GM19351 (cell line): ENCODE data around the gene LEPR.

Experiments used
- ATAC-seq: cut with Tn5 transposase; IDR thresholded peaks from one replicate; pipeline ENCODE4 v1.9.1; 2021; ENCODE audit warnings: mild to moderate bottlenecking, moderate library complexity; ENCODE audit not compliant: unreplicated experiment

LEPR gene

DNA sequence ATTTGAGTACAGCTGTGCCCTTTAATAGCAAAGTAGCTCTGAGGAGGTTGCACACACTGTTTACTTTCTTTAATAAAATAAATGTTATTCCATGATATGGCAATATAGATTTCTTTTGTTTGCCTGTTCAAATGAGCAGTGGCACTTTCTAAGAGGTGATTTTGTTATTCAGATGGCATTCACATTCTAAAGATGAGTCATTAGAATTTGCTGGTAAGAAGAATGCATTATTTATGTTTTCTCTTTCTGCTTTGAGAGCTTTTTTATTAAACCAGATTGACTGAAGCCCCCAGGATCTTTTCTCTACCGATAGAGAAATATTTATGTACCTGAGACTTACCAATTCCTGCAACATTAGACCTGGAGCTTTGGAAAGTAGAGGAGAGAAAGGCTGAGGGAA is 11.2 kb upstream of the LEPR start:
- no peak for ATAC-seq

DNA sequence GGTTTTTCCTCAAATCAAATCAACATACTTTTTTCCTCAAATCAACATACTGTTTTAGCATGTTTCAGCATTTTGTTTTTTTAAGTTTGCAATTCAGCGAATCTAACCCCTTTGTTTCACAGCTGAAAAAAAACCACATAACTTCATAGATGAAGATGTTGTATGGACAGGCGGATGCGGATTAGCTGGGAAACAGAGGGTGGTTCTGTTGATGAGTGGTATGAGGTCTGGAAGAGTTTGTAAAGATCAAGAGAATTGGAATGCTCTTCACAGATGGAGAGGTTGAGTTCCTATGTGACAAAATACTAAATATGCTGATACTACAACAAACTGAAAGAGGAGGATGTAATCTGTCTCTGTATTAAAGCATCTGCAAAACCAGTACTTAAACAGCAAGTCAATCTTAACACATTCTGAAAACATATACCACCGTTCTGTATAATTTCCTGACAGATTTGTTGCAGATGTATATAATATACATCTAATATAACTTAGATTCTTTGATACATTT is 10.6 kb upstream of the LEPR start:
- no peak for ATAC-seq

DNA sequence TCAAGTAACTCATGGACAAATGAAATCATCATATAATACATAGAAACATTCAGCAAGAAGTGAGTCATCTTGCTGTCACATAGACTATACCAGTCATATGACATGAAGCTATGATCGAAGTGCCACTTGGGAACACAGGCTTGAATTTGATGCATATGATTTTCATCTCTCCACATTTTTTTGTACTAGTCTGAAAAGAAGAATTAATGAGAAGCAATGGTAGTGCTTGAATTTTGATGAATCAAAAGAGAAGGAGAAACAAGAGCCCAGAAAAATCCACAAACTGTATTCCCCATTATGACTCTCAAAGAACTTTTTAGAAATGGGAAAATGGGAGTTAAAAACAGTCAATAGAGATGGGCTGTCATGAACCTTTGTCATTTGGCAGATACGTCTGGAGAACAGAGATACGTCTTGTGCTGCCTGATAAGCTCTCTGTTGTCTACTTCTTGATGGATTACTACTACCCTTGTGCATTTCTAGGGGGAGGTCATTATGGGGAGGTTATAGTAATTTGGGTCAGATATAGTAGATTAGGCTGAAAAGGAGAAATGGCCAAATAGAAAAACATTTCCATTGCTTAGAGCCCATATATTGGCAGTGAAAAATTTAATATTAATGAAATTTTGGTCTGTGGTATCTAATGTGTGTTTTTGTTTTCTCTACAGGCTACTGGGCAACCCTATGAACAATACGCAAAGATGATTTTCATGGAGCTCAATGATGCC is 8.0 kb upstream of the LEPR start:
- no peak for ATAC-seq

DNA sequence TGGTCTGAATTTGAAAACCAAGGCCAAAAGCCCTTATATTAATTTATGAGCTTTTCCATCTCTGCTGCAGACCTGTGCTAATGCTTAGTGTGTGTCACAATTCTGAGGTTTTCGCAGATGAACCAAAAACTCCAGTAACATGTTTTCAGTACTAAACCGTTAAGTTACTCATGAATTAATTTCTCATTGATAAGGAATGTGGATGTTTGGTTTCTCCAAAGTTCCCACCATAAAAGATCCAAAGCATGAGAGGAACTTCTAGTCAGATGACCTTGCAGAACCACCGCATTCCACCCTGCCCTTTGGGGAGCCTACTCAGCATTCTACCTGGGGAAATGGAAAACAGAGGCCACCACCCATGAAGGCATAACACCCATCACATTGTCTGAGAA is 7.5 kb upstream of the LEPR start:
- no peak for ATAC-seq

DNA sequence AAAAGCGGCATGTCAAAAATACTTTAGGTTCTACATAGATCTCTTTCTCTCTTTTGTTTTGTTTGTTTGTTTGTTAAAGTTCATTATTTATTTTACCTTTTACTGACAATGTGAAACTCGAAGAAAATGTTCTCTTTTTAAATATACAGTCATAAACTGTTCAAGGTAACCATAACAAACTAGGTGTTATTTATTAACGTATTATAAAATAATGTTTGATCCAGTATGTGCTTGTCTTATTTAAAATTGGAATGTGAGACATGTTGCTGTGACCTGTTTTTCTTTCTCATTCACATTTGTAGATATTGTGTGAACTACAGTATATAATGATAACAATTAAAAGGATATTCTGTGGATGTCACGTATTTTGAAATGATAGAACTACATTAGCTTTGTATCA is 5.9 kb upstream of the LEPR start:
- no peak for ATAC-seq

DNA sequence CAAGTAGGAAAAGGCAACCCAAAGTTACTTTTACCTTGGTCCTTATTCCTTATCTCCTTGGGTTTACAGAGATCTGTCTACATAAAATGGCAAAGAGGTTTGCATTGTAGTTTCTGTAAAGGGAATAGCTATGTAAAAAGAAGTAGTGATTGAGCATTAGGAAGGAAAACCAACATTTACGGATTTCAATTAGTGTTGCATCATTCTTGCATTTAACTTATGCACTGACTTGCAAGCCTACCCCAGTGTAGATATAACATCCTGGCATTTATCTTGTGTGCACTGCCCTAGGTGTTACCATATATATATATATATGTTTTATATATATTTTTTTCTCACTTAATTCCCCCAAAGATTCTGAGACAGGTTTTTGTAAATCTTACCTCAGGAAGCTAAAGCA is 3.7 kb upstream of the LEPR start:
- no peak for ATAC-seq

DNA sequence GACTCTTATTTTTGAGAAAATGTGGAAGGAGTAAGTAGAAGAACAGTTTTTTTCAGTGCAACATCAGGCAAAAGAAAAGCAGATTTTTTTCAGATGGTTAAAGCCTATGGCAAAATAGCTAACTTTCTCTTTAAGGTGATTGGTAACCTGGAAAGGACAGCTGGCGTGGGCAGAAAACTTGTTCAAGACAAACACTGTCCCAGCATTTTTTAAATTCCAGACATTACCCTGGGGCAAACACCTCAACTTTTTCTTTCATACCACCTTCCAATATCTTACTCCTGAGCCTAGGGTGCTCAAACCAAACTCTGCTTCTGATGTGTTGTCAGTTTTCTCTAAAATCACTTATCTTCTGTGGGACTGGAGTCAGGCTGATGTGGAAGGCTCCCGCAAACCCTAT is 2.7 kb upstream of the LEPR start:
- ATAC-seq = no peak

DNA sequence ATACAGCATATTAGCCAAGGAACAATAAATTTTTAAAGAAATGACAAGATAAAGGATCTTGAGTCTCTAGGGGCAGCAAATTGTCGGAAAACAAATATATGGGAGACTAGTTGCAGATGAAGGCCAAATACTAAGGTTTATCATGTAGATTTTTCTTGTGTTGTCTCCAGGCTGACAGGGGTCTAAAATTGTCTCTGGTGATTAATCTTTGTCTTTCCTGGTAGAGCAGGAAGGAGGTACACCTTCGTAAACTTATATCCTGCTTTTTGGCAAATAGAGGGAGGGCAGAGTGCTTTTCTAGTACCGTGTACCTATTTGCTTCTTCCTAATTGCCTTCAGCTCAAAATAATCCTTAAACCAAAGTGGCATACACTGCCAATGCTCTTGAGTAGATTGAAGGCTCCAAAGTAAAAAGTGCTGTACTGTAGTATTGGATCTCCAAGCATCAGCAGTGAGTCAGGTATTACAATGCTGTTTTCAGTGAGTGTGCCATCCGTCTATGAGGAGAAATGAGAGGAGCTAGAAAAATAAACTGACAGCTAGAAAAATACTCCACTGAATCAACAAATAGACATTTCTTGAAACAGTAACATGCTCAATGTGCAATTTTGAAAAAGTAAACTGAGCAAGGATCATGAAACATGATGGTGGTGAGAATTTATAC is 1.8 kb upstream of the LEPR start:
- ATAC-seq = no peak

DNA sequence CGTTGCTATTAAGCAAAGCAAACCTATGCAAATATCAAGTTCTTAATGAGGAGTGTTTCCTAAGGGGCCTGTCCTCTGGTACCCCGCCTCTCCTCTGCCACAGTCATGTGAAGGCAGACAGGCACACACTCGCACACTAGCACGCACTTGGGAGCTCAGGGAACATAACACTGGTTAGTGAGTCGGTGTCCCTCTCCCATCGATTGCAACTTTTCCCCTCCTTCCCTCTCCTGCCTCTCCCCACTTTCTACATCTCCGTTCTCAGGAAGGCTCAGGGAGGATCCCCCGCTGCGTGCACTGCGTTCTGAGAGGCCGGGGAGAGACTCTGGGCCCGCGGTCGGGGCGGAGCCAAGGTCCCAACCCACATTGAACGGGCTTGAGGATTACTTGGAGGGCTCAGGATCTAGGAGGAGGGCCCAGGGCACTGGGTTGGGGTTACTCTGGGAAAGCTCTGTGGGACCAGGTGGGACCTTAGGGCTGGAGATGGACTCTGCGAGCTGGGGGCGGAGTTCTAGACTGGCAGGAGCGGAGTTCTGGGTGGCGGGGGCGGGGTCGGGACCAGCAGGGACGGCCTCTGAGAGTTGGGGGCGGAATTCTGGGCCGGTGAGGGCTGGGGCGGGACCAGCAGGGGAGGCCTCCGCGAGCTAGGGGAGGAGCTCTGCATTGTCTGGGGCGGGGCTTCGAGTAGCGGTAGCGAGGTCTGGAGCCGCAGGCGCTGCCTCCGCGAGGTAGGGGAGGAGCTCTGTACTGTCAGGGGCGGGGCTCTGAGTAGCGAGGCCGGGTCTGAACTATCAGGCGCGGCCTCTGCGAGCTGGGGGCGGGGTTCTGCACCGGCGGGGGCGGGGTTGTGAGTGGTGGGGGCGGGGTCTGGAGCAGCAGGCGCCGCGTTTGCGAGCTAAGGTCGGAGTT is 533 bp upstream of the LEPR start:
- peak; percentile 86 for ATAC-seq

DNA sequence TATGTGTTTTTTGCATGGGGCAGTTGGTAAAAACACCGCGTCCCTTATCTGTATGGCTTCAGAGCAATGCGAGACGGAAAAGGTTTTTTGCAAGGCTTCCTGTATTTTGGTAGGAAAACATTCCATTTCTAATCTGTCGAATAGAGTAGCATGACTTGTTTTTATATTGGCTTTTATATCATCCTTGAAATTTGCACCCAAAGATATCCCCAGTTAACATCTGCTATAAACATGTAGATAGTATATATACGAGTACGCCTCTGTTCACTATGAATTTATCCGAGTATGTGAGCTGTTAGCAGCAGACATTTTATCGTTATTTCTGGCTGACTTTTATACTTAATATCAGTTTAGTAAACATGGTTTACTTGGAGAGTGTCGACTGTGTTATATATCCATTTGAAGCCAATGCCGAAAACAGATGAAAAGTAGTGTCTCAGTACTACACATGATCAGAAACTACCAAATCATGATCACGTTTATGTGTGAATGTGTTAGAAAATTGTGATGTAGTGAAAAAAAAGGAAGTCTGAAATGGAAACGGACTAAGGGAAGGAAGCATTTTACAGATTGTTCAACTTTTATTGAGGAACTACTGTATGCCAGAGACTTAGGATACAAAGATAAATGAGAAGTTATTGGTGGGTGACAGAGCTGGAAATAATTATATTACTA is 1.0 kb downstream of the LEPR start:
- ATAC-seq = no peak

DNA sequence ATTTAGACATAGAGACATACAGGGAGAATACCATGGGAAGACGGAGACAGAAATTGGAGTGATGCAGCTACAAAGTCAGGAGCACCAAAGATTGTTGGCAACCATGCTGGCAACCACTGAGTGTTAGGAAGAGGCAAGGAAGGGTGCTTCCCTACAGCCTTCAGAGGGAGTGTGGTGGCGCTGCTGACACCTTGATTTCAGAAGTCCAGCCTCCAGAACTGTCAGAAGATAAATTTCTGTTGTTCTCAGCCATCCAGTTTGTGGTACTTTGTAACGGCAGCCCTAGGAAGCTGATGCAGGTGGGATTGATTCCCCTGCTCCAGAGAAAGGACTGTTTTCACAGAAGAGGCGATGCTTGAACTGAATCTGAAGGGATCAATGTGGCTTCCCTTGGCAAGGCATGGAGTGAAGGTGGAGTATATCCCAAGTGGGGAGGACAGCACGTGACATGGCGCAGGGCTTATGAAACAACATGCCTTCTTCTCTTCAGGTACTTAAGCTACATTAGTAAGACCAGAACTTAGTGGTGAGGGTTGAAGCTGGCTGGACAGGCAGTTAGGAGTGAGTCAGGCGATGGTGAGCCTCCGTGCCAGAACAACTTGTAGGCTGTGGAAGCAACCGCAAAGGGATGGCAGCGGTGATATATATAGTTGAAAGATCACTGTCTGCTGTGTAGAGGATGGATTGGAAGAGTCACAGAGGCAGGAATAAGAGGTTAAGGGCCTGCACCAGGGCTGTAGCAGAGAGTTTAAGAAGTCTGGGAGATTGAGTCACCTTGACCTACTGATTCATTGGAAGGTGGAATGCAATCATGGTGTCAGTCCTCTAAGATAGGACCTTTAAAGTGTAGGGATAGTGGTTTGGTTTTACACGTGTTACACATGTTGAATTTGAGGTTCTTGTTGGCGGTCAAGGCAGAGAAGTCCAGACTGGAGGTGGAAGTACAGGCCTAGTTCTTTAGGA is 2.1 kb downstream of the LEPR start:
- ATAC-seq = no peak

DNA sequence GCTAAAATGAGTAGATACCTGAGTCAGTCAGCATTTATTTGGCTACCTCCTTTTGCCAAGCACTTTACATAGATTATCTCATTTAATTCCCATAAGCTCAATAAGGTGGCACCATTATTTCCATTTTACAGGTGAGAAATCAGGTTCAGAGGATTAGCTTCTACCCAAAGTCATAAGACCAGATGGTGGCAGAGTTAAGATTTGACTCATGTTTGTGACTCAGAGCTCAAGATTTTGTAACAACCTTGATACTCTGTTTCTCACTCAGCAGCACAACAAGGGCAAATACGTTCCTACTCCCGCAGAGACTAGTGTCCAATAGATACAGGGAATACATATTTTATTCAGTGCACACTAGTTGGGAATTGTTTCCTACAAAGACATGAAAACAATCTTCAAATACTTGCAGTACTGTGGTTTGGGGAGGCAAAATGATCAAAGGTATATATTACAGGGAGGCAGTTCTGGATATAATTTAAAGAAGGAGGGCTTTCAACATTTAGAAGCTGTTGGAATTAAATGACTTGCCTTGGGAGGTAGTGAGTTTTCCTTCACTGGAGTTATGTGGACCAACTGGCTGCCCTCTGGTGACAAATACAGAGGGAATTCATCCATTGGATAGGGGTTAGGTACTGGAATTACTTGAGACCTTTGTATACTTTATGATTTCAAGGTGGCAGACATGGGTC is 3.6 kb downstream of the LEPR start:
- no peak for ATAC-seq

DNA sequence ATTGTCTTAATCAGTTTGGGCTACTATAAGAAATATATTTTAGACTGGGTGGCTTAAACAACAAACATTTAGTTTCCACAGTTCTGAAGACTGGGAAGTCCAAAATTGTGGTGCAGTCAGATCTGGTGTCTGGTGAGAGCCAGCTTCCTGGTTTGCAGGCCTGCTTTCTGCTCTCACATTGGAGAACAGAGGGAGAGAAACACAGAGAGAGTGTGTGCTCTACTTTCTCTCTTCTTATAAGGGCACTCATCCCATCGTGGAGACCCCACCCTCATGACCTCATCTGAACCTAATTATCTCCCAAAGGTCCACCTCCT is 4.1 kb downstream of the LEPR start:
- no peak for ATAC-seq

DNA sequence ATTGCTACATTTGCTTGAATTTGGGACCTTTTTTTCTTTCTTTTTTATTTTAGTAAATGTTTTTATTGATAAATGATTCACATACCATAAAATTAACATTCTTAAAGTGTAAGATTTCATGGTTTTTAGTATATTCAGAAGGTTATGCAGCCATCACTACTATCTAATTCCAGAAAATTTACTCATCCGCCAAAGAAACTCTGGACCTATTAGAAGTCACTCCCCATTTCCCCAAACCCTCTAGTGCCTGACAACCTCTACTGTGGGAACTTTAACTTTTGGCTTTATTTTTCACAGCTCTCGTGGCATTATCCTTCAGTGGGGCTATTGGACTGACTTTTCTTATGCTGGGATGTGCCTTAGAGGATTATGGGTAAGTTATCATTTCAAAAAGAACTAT is 4.5 kb downstream of the LEPR start:
- ATAC-seq = no peak

DNA sequence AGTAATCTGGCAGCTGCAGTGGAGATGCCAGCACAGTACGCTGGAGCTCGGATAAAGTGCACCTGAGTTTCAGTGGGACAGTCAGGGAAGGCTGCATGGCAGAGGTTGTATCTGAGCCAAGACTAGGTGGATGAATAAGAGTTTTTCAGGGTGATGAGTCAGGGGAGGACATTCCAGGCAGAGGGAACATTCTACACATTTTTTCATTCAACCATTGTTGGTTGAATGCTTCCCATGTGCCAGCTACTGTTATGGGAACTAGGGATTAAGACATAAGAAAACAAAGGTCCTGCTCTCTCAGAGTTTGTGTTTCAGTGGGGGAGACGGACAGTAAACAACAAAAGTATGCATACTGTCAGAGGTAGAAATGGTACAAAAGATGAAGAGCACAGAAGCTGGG is 5.2 kb downstream of the LEPR start:
- ATAC-seq = no peak

DNA sequence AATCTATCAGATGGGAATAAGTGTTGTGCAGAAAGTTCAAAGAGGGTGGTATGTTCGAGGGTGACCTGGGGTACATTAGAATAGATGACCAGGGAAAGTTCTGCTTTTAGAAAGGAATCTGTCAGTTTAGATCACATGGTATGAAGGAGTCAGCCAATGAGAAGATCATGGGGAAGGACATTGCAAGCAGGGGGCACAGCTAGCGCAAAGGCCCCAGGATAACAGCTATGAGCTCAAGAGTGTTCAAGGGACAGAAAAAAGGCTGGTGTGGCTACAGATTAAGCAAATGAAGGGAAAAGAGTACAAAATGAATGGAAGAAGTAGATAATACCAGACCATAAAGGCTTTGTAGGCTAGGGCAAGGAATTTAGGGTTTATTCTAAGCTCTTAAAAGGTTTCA is 8.6 kb downstream of the LEPR start:
- no peak for ATAC-seq

DNA sequence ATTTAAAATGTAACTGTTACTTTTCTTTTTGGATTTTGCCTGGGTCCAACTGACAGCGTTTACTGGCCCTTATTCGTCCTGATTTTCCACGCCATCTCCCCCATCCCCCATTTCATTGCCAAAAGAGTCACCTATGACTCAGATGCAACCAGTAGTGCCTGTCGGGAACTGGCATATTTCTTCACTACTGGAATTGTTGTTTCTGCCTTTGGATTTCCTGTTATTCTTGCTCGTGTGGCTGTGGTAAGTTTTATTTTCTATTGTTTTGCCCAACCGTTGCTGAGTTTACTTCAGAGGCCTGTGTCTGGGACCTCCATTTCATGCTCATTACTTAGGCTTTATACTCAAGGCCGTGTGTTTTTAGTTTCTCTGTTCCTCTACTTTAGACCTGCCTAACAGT is 9.3 kb downstream of the LEPR start:
- no peak for ATAC-seq

DNA sequence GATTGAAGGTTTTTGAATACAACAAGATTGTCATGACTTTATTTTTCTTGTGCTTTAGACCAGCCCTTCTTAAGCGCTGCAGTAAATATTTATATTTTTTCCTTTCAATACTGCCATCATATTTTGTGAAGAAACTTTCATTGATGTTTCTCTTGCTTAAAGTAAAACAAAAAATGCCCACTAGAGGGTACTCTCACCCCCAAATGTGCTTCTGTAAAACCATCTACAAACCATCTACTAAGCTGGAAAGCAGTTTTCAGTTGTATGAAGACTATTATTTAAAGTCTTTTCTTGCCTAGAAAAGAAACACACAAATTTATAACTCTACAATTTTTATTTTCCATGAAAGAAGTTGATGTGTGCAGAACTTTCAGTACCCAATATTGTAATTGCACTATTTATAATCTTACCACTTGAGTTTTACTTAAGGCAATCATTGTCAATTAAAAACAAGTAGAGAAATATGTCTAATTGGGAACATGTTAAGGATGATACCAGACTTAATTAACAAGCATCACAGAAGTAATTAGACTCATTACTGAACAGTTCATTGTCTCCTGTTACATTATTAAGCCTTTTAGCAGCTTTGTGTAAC is 10.7 kb downstream of the LEPR start:
- peak; percentile 74 for ATAC-seq

DNA sequence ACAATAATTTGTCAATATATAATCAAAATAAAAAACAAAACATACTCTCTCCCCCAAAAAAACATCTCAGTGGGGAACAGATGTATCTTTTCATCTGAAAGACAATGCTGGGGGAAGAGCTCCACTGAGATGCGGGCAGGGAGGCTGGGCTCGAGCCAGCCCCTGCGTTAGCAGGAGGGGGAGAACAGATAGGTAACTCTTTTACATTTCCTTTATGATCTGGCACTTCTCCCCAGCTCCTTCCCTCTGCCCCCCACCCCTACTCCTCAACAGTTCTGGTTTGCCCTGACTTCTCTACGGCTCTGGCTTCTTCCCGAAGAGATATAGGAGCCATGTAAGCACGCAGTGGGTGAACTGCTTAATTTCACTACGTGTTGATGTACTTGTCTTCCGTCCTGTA is 12.4 kb downstream of the LEPR start:
- ATAC-seq = no peak
